ENCODE measurements around the gene GEMIN4.
A peak's percentile ranks its signal among the peaks of the same experiment; 100 is the strongest.

GEMIN4 gene

GRCh38 chr17:728911-729310, 23.2 kb downstream of the GEMIN4 start:
- no peak for TF ChIP-seq CTCF (IDR thresholded peaks at IDR 0.05; ENCODE audit: low read depth, low read length, missing control alignments)
- no peak for DNase-seq (ENCODE audit: low read depth)
- no peak overlapping the region for H3K4me3 ChIP-seq (ENCODE audit: low read depth, low read length)
- in situ Hi-C loops (cut with HindIII; ENCODE audit: low sequenced_read_pairs): no loop called here

GRCh38 chr17:726271-726919, 25.7 kb downstream of the GEMIN4 start:
- DNase-seq (ENCODE audit: low read depth): no peak
- H3K4me3 ChIP-seq (ENCODE audit: low read depth, low read length): no peak overlapping the region
- in situ Hi-C loops (cut with HindIII; ENCODE audit: low sequenced_read_pairs): no loop called here
- peak; percentile 3 for TF ChIP-seq CTCF (IDR thresholded peaks at IDR 0.05; ENCODE audit: low read depth, low read length, missing control alignments)

- no peak overlapping the region for H3K4me3 ChIP-seq (ENCODE audit: low read depth, low read length)
- TF ChIP-seq CTCF (IDR thresholded peaks at IDR 0.05; ENCODE audit: low read depth, low read length, missing control alignments): no peak
- in situ Hi-C loops (cut with HindIII; ENCODE audit: low sequenced_read_pairs): no loop called here
- no peak for DNase-seq (ENCODE audit: low read depth)
Measured at GRCh38 chr17:725746-726145, 26.3 kb downstream of the GEMIN4 start.

GRCh38 chr17:725084-725483, 27.0 kb downstream of the GEMIN4 start:
- in situ Hi-C loops (cut with HindIII; ENCODE audit: low sequenced_read_pairs): no loop called here
- H3K4me3 ChIP-seq (ENCODE audit: low read depth, low read length): no peak overlapping the region
- TF ChIP-seq CTCF (IDR thresholded peaks at IDR 0.05; ENCODE audit: low read depth, low read length, missing control alignments): no peak
- DNase-seq (ENCODE audit: low read depth): no peak

GRCh38 chr17:721540-721937, 30.5 kb downstream of the GEMIN4 start:
- no peak overlapping the region for H3K4me3 ChIP-seq (ENCODE audit: low read depth, low read length)
- in situ Hi-C loops (cut with HindIII; ENCODE audit: low sequenced_read_pairs): no loop called here
- no peak for TF ChIP-seq CTCF (IDR thresholded peaks at IDR 0.05; ENCODE audit: low read depth, low read length, missing control alignments)
- DNase-seq (ENCODE audit: low read depth): no peak

- no peak for DNase-seq (ENCODE audit: low read depth)
- TF ChIP-seq CTCF (IDR thresholded peaks at IDR 0.05; ENCODE audit: low read depth, low read length, missing control alignments): no peak
- in situ Hi-C loops (cut with HindIII; ENCODE audit: low sequenced_read_pairs): no loop called here
- H3K4me3 ChIP-seq (ENCODE audit: low read depth, low read length): no peak overlapping the region
Measured at GRCh38 chr17:720706-721539, 31.1 kb downstream of the GEMIN4 start.
